ENCODE data around the gene ADGRE3.

The ADGRE3 gene

GRCh38 chr19:14674764-14675163 is at the start of gene ADGRE3:
TSS of gene ADGRE3 (minus strand) at chr19:14674844. CDS start at chr19:14674770, 74 bp downstream.
- H3K4me3 ChIP-seq (ENCODE audit: low read depth, low read length): no peak within 1 kb of the TSS
- no peaks in the 10 kb centered on the region for H3K4me1 ChIP-seq (ENCODE audit: control insufficient read depth, insufficient read depth, low read length)
- H3K27me3 ChIP-seq (ENCODE audit: control insufficient read depth, insufficient read depth, low read length): peaks cover 32% of the 10 kb centered on the region
- no peaks in the 10 kb centered on the region for H3K36me3 ChIP-seq (ENCODE audit: control insufficient read depth, insufficient read depth, low read length)
- no peak within 1 kb of the TSS for H3K27ac ChIP-seq (ENCODE audit: low read depth, low read length)
- no peak within 1 kb of the TSS for H3K9ac ChIP-seq (ENCODE audit: low read length)
- H3K9me3 ChIP-seq (ENCODE audit: control insufficient read depth, insufficient read depth, low read depth, low read length): 0 out of 2 replicates have a peak, but pooled peaks cover 5% of the 10 kb centered on the region

- Histone ChIP-seq H3K9ac (ENCODE audit: low read length) (no peak overlapping the region), H3K4me3 (ENCODE audit: low read depth, low read length) (no peak overlapping the region), H3K9me3 (ENCODE audit: control insufficient read depth, insufficient read depth, low read depth, low read length) (peaks cover 88% of the 10 kb centered on the region), H3K27me3 (ENCODE audit: control insufficient read depth, insufficient read depth, low read length) (no peaks in the 10 kb centered on the region), H3K36me3 (ENCODE audit: control insufficient read depth, insufficient read depth, low read length) (peaks cover 28% of the 10 kb centered on the region), H3K4me1 (ENCODE audit: control insufficient read depth, insufficient read depth, low read length) (no peaks in the 10 kb centered on the region), H3K27ac (ENCODE audit: low read depth, low read length) (no peak overlapping the region)
Observed at GRCh38 chr19:14722127-14722526, 47.5 kb upstream of the ADGRE3 start.

GRCh38 chr19:14719162-14719561 is 44.5 kb upstream of the ADGRE3 start:
- no peak overlapping the region for H3K4me3 ChIP-seq (ENCODE audit: low read depth, low read length)
- no peaks in the 10 kb centered on the region for H3K27me3 ChIP-seq (ENCODE audit: control insufficient read depth, insufficient read depth, low read length)
- H3K36me3 ChIP-seq (ENCODE audit: control insufficient read depth, insufficient read depth, low read length): peaks cover 52% of the 10 kb centered on the region
- H3K9ac ChIP-seq (ENCODE audit: low read length): no peak overlapping the region
- H3K4me1 ChIP-seq (ENCODE audit: control insufficient read depth, insufficient read depth, low read length): no peaks in the 10 kb centered on the region
- H3K27ac ChIP-seq (ENCODE audit: low read depth, low read length): no peak overlapping the region
- peaks cover 91% of the 10 kb centered on the region for H3K9me3 ChIP-seq (ENCODE audit: control insufficient read depth, insufficient read depth, low read depth, low read length)

- H3K4me3 ChIP-seq (ENCODE audit: low read depth, low read length): no peak overlapping the region
- H3K27ac ChIP-seq (ENCODE audit: low read depth, low read length): no peak overlapping the region
- H3K27me3 ChIP-seq (ENCODE audit: control insufficient read depth, insufficient read depth, low read length): no peaks in the 10 kb centered on the region
- peaks cover 89% of the 10 kb centered on the region for H3K9me3 ChIP-seq (ENCODE audit: control insufficient read depth, insufficient read depth, low read depth, low read length)
- H3K9ac ChIP-seq (ENCODE audit: low read length): no peak overlapping the region
- peaks cover 52% of the 10 kb centered on the region for H3K36me3 ChIP-seq (ENCODE audit: control insufficient read depth, insufficient read depth, low read length)
- no peaks in the 10 kb centered on the region for H3K4me1 ChIP-seq (ENCODE audit: control insufficient read depth, insufficient read depth, low read length)
Observed at GRCh38 chr19:14718522-14719116, 44.0 kb upstream of the ADGRE3 start.

- H3K4me1 ChIP-seq (ENCODE audit: control insufficient read depth, insufficient read depth, low read length): no peaks in the 10 kb centered on the region
- H3K27ac ChIP-seq (ENCODE audit: low read depth, low read length): no peak overlapping the region
- peaks cover 66% of the 10 kb centered on the region for H3K9me3 ChIP-seq (ENCODE audit: control insufficient read depth, insufficient read depth, low read depth, low read length)
- no peak overlapping the region for H3K4me3 ChIP-seq (ENCODE audit: low read depth, low read length)
- no peaks in the 10 kb centered on the region for H3K27me3 ChIP-seq (ENCODE audit: control insufficient read depth, insufficient read depth, low read length)
- peaks cover 49% of the 10 kb centered on the region for H3K36me3 ChIP-seq (ENCODE audit: control insufficient read depth, insufficient read depth, low read length)
- H3K9ac ChIP-seq (ENCODE audit: low read length): no peak overlapping the region
Observed at GRCh38 chr19:14715841-14716240, 41.2 kb upstream of the ADGRE3 start.

GRCh38 chr19:14704450-14704849 is 29.8 kb upstream of the ADGRE3 start:
- H3K27ac ChIP-seq (ENCODE audit: low read depth, low read length): no peak overlapping the region
- no peak overlapping the region for H3K9ac ChIP-seq (ENCODE audit: low read length)
- H3K36me3 ChIP-seq (ENCODE audit: control insufficient read depth, insufficient read depth, low read length): peaks cover 83% of the 10 kb centered on the region
- H3K27me3 ChIP-seq (ENCODE audit: control insufficient read depth, insufficient read depth, low read length): no peaks in the 10 kb centered on the region
- no peaks in the 10 kb centered on the region for H3K9me3 ChIP-seq (ENCODE audit: control insufficient read depth, insufficient read depth, low read depth, low read length)
- no peaks in the 10 kb centered on the region for H3K4me1 ChIP-seq (ENCODE audit: control insufficient read depth, insufficient read depth, low read length)
- no peak overlapping the region for H3K4me3 ChIP-seq (ENCODE audit: low read depth, low read length)

- H3K4me3 ChIP-seq (ENCODE audit: low read depth, low read length): no peak overlapping the region
- no peak overlapping the region for H3K27ac ChIP-seq (ENCODE audit: low read depth, low read length)
- H3K36me3 ChIP-seq (ENCODE audit: control insufficient read depth, insufficient read depth, low read length): peaks cover 85% of the 10 kb centered on the region
Observed at GRCh38 chr19:14703833-14704232, 29.2 kb upstream of the ADGRE3 start.

GRCh38 chr19:14700711-14701375 is 26.2 kb upstream of the ADGRE3 start:
- peaks cover 80% of the 10 kb centered on the region for H3K36me3 ChIP-seq (ENCODE audit: control insufficient read depth, insufficient read depth, low read length)
- no peaks in the 10 kb centered on the region for H3K9me3 ChIP-seq (ENCODE audit: control insufficient read depth, insufficient read depth, low read depth, low read length)
- no peak overlapping the region for H3K4me3 ChIP-seq (ENCODE audit: low read depth, low read length)
- H3K4me1 ChIP-seq (ENCODE audit: control insufficient read depth, insufficient read depth, low read length): no peaks in the 10 kb centered on the region
- H3K9ac ChIP-seq (ENCODE audit: low read length): no peak overlapping the region
- H3K27me3 ChIP-seq (ENCODE audit: control insufficient read depth, insufficient read depth, low read length): no peaks in the 10 kb centered on the region
- H3K27ac ChIP-seq (ENCODE audit: low read depth, low read length): no peak overlapping the region

More at GRCh38 chr19:14703833-14704232, 29.2 kb upstream of the ADGRE3 start:
- Histone ChIP-seq H3K9me3 (ENCODE audit: control insufficient read depth, insufficient read depth, low read depth, low read length) (no peaks in the 10 kb centered on the region), H3K27me3 (ENCODE audit: control insufficient read depth, insufficient read depth, low read length) (no peaks in the 10 kb centered on the region), H3K4me1 (ENCODE audit: control insufficient read depth, insufficient read depth, low read length) (no peaks in the 10 kb centered on the region), H3K9ac (ENCODE audit: low read length) (no peak overlapping the region)

GRCh38 chr19:14699641-14700040 is 25.0 kb upstream of the ADGRE3 start:
- Histone ChIP-seq H3K27ac (ENCODE audit: low read depth, low read length) (no peak overlapping the region), H3K9me3 (ENCODE audit: control insufficient read depth, insufficient read depth, low read depth, low read length) (no peaks in the 10 kb centered on the region), H3K27me3 (ENCODE audit: control insufficient read depth, insufficient read depth, low read length) (no peaks in the 10 kb centered on the region), H3K9ac (ENCODE audit: low read length) (no peak overlapping the region), H3K4me3 (ENCODE audit: low read depth, low read length) (no peak overlapping the region), H3K36me3 (ENCODE audit: control insufficient read depth, insufficient read depth, low read length) (peaks cover 78% of the 10 kb centered on the region), H3K4me1 (ENCODE audit: control insufficient read depth, insufficient read depth, low read length) (no peaks in the 10 kb centered on the region)

- Histone ChIP-seq H3K36me3 (ENCODE audit: control insufficient read depth, insufficient read depth, low read length) (peaks cover 45% of the 10 kb centered on the region), H3K27me3 (ENCODE audit: control insufficient read depth, insufficient read depth, low read length) (no peaks in the 10 kb centered on the region), H3K9ac (ENCODE audit: low read length) (no peak overlapping the region)
Observed at GRCh38 chr19:14695471-14695870, 20.8 kb upstream of the ADGRE3 start.

GRCh38 chr19:14694641-14695266 is 20.1 kb upstream of the ADGRE3 start:
- Histone ChIP-seq H3K27me3 (ENCODE audit: control insufficient read depth, insufficient read depth, low read length) (no peaks in the 10 kb centered on the region), H3K4me1 (ENCODE audit: control insufficient read depth, insufficient read depth, low read length) (no peaks in the 10 kb centered on the region), H3K9me3 (ENCODE audit: control insufficient read depth, insufficient read depth, low read depth, low read length) (no peaks in the 10 kb centered on the region), H3K27ac (ENCODE audit: low read depth, low read length) (no peak overlapping the region), H3K9ac (ENCODE audit: low read length) (no peak overlapping the region), H3K36me3 (ENCODE audit: control insufficient read depth, insufficient read depth, low read length) (peaks cover 38% of the 10 kb centered on the region), H3K4me3 (ENCODE audit: low read depth, low read length) (no peak overlapping the region)

More at GRCh38 chr19:14695471-14695870, 20.8 kb upstream of the ADGRE3 start:
- Histone ChIP-seq H3K4me3 (ENCODE audit: low read depth, low read length) (no peak overlapping the region), H3K9me3 (ENCODE audit: control insufficient read depth, insufficient read depth, low read depth, low read length) (no peaks in the 10 kb centered on the region), H3K27ac (ENCODE audit: low read depth, low read length) (no peak overlapping the region), H3K4me1 (ENCODE audit: control insufficient read depth, insufficient read depth, low read length) (no peaks in the 10 kb centered on the region)

Measured in HUES6 (cell line).